GM19099 (cell line): ENCODE results near the gene GIPR.

Source experiments
- POLR2A ChIP-seq: IDR thresholded peaks from 3 replicates; pipeline ENCODE4 v1.6.1; 2011; ENCODE audit warnings: low read depth; ENCODE audit not compliant: insufficient read length; ENCODE audit errors: extremely low read depth

GIPR gene

GRCh38 chr19:45674946-45675345, 6.9 kb downstream of the GIPR start:
- TF ChIP-seq POLR2A = no peak

DNA sequence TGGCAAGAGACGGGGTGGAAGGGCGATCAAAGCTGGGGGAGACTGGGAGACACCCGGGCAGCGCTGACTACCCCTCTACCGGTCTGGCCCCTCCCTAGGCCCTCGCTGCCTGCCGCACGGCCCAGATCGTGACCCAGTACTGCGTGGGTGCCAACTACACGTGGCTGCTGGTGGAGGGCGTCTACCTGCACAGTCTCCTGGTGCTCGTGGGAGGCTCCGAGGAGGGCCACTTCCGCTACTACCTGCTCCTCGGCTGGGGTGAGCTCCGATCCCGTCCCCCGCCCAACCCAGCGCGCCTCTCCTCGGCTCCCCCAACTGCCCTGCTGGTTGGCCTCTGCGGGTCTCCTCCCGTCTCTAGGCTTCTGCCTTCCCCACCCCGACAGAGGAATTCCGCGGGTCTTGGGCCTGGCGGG, 8.8 kb downstream of the GIPR start:
- no peak for TF ChIP-seq POLR2A

GRCh38 chr19:45677351-45678230, 9.6 kb downstream of the GIPR start:
- TF ChIP-seq POLR2A = no peak

GRCh38 chr19:45681391-45682015, 13.5 kb downstream of the GIPR start:
- TF ChIP-seq POLR2A = no peak

DNA sequence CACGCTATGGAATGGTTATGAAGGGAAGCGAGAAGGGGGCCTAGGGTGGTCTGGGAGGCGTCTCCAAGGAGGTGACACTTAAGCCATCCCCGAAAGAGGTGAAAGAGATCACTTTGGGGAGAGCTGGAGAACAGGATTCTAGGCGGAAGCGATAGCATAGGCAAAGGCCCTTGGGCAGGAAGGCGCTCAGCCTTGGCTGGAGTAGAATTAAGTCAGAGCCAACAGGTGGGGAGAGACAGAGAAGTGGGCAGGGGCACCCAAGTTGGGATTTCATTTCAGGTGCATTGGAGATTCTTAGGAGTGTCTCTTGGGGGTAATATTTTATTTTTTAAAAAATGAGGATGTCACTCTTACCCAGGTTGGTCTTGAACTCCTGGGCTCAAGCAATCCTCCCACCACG, 14.1 kb downstream of the GIPR start:
- TF ChIP-seq POLR2A = no peak

- TF ChIP-seq POLR2A = no peak
Measured at GRCh38 chr19:45682908-45683307, 14.9 kb downstream of the GIPR start.

DNA sequence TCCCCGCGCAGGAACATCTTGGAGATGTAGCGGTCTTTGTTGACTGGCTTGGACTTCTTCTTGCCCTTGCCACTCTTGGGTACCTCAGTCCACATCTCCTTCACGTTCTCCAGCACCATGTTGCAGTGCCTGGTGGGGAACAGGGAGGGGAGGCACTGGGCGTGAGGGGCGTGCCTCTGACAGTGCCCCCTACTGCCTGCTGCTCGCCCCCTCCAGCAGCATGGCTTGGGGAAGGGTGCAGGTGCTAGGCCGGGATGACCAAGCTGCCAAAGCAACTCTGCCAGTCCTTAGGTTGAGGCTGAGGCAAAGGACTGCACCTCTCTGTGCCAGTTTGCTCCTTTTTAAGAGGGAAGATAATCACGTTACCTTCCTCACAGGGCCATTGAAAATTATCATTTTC, 19.6 kb downstream of the GIPR start:
- no peak for TF ChIP-seq POLR2A

DNA sequence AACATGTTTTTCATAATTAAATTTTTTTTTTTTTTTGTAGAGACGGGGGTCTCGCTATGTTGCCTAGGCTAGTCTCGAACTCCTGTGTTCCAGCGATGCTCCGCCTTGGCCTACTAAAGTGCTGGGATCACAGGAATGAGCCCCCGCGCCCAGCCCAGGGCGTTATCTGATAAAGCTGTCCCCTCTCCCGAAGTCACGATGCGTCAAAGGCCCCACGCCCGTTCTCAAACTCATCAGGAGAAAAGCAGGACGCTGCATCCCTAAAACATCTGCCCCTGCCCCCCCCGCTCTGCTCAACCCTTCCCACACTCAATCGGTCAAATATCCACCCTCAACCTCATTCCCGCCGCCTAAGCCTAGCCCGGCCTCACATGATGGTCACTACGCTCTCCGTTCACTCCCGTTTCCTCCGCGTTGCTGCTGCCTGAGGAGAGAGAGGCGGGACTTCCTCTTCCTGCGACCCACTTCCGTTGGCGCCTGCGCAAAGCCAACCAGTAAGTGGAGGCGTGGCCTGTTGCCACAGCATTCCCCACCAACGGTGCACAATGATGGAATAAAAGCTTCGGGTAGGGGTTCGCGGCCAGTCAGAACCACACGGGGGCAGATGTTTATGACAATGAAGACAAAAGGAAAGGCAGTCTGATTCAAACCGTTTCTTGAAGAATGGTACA, 23.6 kb downstream of the GIPR start, which contains the start of gene SNRPD2:
Gene SNRPD2 (minus strand): TSS at position 438 of the 671 bp plus-strand sequence. CDS start 65 bp downstream, at position 373.
- TF ChIP-seq POLR2A = peak; percentile 97

DNA sequence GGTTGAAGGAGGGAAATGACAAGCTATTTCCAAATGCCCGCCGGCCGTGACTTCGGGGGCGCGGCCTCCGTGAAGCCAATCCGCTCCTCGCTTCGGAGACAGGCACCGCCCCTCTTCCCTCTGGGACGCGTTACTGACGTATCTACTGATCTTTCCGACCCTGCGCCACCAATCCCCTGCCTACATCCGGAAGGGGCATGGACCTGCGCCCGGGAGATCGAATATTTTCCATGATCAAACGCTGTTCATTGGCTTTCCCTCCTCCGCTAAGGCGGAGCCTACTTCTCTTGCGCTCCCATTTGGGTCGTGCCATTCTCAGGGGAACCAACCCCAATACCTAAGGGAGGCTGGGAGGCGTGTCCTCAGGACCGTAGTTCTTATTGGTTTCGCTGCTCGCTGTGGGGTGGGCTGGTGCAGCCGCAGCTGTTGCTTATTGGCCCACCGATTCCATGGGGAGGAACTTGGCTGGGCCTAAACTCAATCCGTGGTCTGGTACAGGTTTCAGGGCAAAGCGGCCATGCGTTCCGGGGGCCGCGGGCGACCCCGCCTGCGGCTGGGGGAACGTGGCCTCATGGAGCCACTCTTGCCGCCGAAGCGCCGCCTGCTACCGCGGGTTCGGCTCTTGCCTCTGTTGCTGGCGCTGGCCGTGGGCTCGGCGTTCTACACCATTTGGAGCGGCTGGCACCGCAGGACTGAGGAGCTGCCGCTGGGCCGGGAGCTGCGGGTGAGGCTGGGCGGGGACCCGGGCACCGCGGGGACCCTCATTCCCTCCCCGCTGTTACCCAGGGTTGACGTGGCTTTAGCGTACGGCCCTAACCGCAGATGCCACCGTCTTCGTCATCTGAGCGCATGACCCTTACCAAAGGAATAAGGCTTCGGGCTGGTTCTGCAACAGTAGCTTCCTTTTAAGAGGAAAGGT, 24.4 kb downstream of the GIPR start, which contains the start of gene QPCTL:
Gene QPCTL (plus strand): TSS at position 480 of the 919 bp plus-strand sequence. CDS start 38 bp downstream, at position 518.
- TF ChIP-seq POLR2A = peak; percentile 93

GRCh38 chr19:45693106-45693788, 25.2 kb downstream of the GIPR start:
- TF ChIP-seq POLR2A = no peak

DNA sequence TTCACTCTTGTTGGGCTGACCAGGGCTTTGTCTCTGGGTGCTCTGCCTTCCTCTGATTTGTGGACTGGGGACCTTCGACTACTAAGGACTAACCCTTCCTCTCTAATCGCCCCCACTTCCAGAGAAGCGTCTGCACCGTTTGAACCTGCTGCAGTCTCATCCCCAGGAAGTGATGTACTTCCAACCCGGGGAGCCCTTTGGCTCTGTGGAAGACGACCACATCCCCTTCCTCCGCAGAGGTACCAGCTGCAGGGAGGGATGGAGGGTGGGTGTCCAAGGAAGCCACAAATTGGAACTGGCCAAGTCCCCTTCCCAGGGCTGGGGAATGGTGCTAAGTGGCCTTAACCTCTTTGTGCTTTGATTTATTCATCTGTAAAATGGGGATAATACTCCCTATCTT, 33.7 kb downstream of the GIPR start:
- TF ChIP-seq POLR2A = no peak

GRCh38 chr19:45705115-45705514, 37.1 kb downstream of the GIPR start:
- TF ChIP-seq POLR2A = no peak

DNA sequence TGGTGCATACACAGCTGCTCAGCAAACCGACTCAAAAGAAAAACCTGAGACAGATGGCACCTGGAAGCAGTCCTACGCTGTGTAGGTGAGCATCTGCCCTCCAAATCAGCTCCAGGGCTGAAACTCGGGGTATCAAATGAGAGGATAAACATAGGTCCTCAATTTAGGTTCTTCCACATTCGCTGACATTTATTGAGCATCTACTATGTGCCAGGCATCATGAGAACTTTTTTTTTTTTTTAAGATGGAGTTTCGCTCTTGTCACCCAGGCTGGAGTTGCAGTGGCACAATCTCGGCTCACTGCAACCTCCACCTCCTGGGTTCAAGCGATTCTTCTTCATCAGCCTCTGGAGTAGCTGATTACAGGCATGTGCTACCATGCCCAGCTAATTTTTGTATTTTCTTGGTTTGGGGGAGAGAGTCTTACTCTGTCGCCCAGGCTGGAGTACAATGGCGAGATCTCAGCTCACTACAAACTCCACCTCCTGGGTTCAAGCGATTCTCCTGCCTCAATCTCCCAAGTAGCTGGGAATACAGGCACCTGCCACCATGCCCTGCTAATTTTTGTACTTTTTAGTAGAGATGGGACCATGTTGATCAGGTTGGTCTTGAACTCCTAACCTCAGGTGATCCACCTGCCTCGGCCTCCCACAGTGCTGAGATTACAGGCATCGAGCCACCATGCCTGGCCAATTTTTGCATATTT, 37.8 kb downstream of the GIPR start:
- TF ChIP-seq POLR2A = no peak

DNA sequence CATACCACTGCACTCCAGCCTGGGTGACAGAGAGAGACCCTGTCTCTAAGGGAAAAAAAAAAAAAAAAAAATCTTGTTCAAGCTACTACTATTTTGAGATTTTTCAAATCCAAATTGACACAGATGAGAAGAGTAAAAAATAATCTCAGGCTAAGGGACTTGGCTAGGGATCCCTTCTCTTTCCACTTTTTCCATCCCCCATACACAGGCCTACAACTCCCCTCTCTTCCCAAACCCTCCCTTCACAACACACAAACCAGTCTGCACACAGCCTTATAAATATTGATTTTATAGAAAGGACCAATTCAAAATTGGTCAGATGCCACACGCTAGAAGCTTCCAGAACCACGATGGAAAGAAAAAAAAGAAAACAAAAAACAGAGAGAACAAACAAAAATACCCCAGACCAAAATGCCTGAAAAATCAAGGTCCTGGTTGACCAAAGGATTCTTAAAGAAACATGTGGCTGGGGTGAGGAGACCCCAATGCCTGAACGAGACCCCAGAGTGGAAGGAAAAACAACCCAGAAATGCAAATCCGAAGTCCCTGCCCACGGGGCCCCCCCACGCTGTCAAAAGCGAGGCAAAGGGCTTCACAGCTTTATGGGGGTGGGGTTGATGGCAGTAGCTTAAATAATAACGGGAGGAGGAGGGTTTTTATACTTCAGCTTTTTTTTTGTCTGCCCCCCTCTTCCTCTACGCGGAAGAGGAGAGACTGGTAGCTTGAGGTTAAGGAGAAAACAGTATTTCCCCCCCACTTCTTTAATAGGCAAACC, 42.5 kb downstream of the GIPR start:
- no peak for TF ChIP-seq POLR2A
